NCI-H774 (cell line): ENCODE results near the gene SERPINA6.
"Not testable (repeated sequence)": the region's sequence is repeated elsewhere in the genome, so short reads cannot be mapped to it uniquely, and the experiment has no call there.

Experiments used
- DNase-seq: peaks from one replicate; lab custom pipeline; 2025; lab: John Stamatoyannopoulos, UW

The SERPINA6 gene

GRCh38 chr14:94291906-94292525 lies 31.1 kb downstream of the SERPINA6 start:
- no peak for DNase-seq

- no peak for DNase-seq
Observed at GRCh38 chr14:94291159-94291905, 31.8 kb downstream of the SERPINA6 start.

DNA sequence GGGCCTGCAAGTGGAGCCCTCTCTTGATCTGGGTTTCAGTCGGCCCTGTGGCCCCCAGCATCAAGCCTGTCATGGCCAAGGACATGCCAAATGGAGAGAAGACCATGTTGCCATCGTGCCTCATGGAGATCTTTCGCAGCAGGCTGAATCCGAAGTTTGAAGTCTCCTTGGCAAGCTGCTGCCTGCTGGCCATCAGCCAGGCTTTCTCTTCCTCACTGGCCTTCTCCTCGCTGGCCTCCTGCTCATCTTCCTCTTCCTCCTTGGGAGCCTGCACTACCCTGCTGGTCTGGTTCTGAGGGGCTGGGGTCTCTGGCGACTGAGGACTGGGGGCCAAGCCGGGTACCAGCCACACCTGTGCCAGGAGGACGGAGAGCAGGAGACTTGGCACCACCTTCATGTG lies 32.9 kb downstream of the SERPINA6 start:
- DNase-seq: no peak

- DNase-seq: no peak
Observed at GRCh38 chr14:94288610-94289465, 34.3 kb downstream of the SERPINA6 start.

DNA sequence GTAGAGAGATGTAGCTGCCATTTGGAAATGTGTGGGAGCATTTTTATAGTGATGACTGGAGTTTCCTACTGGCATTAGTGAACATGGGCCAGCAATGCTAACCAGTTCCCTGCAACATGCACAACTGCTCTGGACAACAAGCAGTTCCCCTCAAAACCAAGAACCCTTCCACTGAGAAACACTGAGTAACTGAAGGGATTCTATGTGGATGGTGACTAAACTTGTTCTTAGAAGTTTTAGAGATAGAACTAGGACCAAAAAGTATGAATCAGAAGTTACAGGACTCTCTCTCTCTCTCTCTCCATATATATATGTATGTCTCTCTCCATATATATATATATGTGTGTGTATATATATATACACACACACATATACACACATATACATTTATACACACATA lies 38.0 kb downstream of the SERPINA6 start:
- no peak for DNase-seq

GRCh38 chr14:94284221-94284620 lies 38.9 kb downstream of the SERPINA6 start:
- DNase-seq: no peak

GRCh38 chr14:94282991-94283723 lies 40.0 kb downstream of the SERPINA6 start:
- no peak for DNase-seq

DNA sequence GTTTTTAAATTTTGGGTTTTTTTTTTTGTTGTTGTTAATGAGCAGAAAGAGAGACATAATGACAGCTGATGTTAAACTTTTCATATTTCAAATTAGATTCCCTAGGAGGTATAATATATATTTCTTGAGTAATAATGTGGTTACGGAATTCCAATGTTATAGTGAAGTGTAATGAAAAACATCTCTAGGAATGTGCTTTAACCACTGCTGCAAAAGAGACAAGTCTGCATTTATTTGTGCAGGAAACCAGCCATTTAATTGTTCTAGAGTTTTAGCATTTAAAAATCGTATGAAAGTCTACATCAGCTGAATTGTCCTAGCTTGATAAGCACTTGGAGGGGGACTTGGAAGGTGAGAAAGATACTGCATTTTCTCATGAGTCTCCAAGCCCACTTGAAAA lies 44.4 kb downstream of the SERPINA6 start:
- DNase-seq: no peak

DNA sequence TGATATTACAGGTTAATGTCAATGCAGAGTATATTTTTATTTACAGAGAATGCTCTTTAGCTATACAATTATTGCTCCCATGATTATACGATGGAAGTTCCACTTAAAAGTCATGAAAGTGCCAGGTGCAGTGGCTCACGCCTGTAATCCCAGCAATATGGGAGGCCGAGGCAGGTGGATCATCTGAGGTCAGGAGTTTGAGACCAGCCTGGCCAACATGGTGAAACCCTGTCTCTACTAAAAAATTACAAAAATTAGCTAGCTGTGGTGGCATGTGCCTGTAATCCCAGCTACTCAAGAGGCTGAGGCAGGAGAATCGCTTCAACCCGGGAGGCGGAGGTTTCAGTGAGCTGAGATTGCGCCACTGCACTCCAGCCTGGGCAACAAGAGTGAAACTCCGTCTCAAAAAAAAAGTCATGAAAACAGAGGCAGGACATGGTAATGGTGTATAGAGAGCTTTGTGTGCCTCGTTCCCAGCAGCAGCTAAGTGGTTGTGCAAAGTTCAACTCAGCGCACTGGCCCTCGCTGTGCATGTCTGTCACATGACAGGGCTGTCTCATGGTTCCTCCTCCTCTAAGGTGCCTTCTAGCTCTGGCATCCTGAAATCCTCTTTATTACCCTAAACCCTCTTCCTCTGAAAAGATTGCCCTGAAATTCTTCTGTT lies 46.1 kb downstream of the SERPINA6 start:
- not testable (repeated sequence) for DNase-seq

DNA sequence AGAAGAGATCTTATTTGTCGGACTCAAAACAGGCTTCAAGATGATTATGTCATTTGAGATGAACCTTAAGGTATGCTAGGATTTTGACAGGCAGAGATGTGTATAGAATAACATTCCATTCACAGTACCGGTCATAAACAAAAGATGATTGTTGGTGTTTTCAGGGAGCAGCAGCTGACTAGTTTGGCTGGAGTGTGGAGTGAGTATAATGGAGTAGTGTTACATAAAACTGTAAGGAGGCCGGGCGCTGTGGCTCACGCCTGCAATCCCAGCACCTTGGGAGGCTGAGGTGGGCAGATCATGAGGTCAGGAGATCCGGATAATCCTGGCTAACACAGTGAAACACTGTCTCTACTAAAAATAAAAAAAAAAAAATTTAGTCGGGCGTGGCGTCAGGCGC lies 54.0 kb downstream of the SERPINA6 start:
- no peak for DNase-seq

- not testable (repeated sequence) for DNase-seq
Observed at GRCh38 chr14:94268582-94268981, 54.6 kb downstream of the SERPINA6 start.

GRCh38 chr14:94267352-94267751 lies 55.8 kb downstream of the SERPINA6 start:
- DNase-seq: no peak

DNA sequence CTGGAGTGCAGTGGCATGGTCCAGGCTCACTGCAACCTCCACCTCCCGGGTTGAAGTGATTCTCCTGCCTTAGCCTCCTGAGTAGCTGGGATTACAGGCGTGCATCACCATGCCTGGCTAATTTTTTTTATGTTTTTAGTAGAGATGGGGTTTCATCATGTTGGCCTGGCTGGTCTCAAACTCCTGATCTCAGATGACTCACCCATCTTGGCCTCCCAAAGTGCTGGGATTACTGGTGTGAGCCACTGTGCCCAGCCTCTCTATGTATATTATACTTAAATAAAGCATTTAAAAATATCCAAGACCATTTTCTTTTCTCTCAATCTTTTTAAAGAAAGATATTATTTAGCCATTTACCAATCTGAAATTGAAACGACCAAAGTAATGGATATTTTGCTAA lies 58.9 kb downstream of the SERPINA6 start:
- not testable (repeated sequence) for DNase-seq
